HepG2 (cell line): Measurements from ENCODE around the gene EIF2S2. TPM values are rescaled to one million over a fixed set of nuclear protein-coding genes. Genes with fewer than 3 reads are reported as not detected.

Experiments
- CBX2 ChIP-seq, 2 experiments: fragments of 200-600 bp in 1 of 2; sonication (generic); formaldehyde crosslinking in 1 of 2; IDR thresholded peaks; 2 replicates each; pipeline versions ENCODE4 v1.7.0 to v1.8.1; 2018 to 2022; ENCODE audit warnings: low read depth in 2 of 2, low read length in 1 of 2, mild to moderate bottlenecking in 1 of 2, missing genetic modification reagents in 1 of 2
- CENPT ChIP-seq: sonication (generic); formaldehyde crosslinking; IDR thresholded peaks from 2 replicates; pipeline ENCODE4 v1.8.0; 2022; ENCODE audit warnings: low read depth, mild to moderate bottlenecking, moderate library complexity, missing genetic modification reagents
- NCOA2 ChIP-seq: sonication (generic); formaldehyde crosslinking; IDR thresholded peaks from 2 replicates; pipeline ENCODE4 v1.8.0; 2022; ENCODE audit warnings: inconsistent platforms
- NCOA5 ChIP-seq: sonication (generic); formaldehyde crosslinking; IDR thresholded peaks from 2 replicates; pipeline ENCODE4 v1.4.0; 2020; ENCODE audit warnings: missing genetic modification reagents
- TCF7L2 ChIP-seq: IDR thresholded peaks from 2 replicates; pipeline ENCODE4 v1.6.1; 2011; ENCODE audit warnings: mild to moderate bottlenecking, low read depth, low read length, moderate library complexity
- ZBTB42 ChIP-seq: sonication (generic); formaldehyde crosslinking; IDR thresholded peaks from 2 replicates; pipeline ENCODE4 v1.5.0; 2020; ENCODE audit warnings: mild to moderate bottlenecking, missing genetic modification reagents
- ZNF230 ChIP-seq: sonication (generic); formaldehyde crosslinking; IDR thresholded peaks from 2 replicates; pipeline ENCODE4 v1.4.0; 2020; ENCODE audit warnings: mild to moderate bottlenecking, missing genetic modification reagents
- polyA plus RNA-seq, 8 experiments: library from polyadenylated mRNA; depleted of rRNA in 3 of 8; stranded (reverse) in 7 of 8; unstranded in 1 of 8; fragments of >200 nt; fragmentation: Illumina TruSeq in 4 of 8; extraction: Trizol in 4 of 8; gene quantifications; 2 replicates each; pipeline versions ENCODE4 v1.2.1 to v1.2.3, GENCODE V29; 2011 to 2016; ENCODE audit warnings: low read depth in 4 of 8, missing spikeins in 1 of 8, mixed read lengths in 1 of 8; ENCODE audit not compliant: insufficient read depth in 1 of 8
- total RNA-seq, 5 experiments: library from RNA; depleted of rRNA; stranded (reverse); fragments of >200 nt; fragmentation: Illumina TruSeq; extraction: Trizol; gene quantifications; 2 replicates each; pipeline ENCODE4 v1.2.3, GENCODE V29; 2016; ENCODE audit warnings: low read depth in 1 of 5
- TF ChIP-seq, protein P1 (sequence below): sonication (generic); formaldehyde crosslinking; IDR thresholded peaks from 2 replicates; pipeline ENCODE4 v1.5.0; 2020; ENCODE audit warnings: mild to moderate bottlenecking, missing genetic modification reagents, borderline replicate concordance
- TF ChIP-seq, protein P2 (sequence below): sonication (generic); formaldehyde crosslinking; IDR thresholded peaks from 2 replicates; pipeline ENCODE4 v1.5.1; 2020; ENCODE audit warnings: mild to moderate bottlenecking, moderate library complexity, missing genetic modification reagents
- TF ChIP-seq, protein P3 (sequence below): fragments of 450-650 bp; IDR thresholded peaks from 2 replicates; pipeline ENCODE4 v1.6.1; 2016
- TF ChIP-seq, protein P4 (sequence below): sonication (generic); formaldehyde crosslinking; IDR thresholded peaks from 2 replicates; pipeline ENCODE4 v1.4.0; 2020; ENCODE audit warnings: mild to moderate bottlenecking, missing genetic modification reagents

Gene EIF2S2
- total and polyA plus RNA-seq, 2 of the 13 experiments (the other 11 are each of a cell fraction or from before 2014, with no cell fraction given), result 126 to 213 TPM

DNA sequence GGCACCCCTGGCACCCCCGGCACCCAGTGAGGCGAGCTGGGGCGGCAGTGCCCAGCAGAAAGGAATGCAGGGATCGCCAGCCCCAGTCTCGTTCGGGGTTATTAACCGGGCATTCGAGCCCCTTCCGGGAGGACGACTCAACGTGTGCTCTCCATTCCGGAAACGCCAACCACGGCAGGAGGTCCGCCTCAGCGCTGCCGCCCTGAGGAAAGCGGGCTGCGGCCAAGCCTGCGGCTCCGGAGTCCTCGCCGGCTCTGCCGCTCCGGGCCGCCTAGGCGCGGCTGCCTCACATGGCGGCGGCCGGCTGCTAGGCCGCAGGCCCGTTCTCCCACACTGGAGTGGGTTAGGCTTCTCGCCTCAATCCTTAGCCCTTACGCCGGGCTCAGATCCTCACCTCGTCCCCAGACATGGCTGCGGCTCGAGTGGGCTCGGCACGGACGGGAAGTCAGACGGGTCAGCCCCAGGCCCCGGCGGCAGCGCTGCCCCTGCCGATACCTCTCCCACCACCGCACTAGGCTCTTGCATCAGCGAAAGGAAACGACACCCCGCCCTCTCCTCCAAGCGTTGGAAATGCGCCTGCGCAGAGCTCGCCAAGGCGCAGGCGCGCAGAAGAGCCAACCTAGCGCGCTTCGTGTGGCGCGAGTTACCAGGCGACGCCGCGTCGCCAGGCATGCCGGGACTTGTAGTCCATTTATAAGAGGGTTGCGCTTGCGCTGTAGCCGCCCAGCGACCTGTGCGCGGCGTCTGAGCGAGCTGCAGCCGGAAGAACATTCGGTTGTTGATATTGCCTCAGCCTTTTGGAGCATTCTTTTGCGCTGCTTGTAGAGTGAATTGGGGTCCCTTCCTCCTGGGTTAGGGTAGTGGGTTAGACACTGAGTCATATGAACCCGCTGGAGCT, at the start of gene EIF2S2 (continued):
- no peak for TF ChIP-seq TCF7L2
- TF ChIP-seq NCOA2 (CRISPR knock-in tag), result peak; percentile 70
- TF ChIP-seq, protein P1, sequence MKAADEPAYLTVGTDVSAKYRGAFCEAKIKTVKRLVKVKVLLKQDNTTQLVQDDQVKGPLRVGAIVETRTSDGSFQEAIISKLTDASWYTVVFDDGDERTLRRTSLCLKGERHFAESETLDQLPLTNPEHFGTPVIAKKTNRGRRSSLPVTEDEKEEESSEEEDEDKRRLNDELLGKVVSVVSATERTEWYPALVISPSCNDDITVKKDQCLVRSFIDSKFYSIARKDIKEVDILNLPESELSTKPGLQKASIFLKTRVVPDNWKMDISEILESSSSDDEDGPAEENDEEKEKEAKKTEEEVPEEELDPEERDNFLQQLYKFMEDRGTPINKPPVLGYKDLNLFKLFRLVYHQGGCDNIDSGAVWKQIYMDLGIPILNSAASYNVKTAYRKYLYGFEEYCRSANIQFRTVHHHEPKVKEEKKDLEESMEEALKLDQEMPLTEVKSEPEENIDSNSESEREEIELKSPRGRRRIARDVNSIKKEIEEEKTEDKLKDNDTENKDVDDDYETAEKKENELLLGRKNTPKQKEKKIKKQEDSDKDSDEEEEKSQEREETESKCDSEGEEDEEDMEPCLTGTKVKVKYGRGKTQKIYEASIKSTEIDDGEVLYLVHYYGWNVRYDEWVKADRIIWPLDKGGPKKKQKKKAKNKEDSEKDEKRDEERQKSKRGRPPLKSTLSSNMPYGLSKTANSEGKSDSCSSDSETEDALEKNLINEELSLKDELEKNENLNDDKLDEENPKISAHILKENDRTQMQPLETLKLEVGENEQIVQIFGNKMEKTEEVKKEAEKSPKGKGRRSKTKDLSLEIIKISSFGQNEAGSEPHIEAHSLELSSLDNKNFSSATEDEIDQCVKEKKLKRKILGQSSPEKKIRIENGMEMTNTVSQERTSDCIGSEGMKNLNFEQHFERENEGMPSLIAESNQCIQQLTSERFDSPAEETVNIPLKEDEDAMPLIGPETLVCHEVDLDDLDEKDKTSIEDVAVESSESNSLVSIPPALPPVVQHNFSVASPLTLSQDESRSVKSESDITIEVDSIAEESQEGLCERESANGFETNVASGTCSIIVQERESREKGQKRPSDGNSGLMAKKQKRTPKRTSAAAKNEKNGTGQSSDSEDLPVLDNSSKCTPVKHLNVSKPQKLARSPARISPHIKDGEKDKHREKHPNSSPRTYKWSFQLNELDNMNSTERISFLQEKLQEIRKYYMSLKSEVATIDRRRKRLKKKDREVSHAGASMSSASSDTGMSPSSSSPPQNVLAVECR (CRISPR knock-in tag), result peak; percentile 100
- TF ChIP-seq ZBTB42 (CRISPR knock-in tag), result peak; percentile 94; the same call in 1 of the 2 replicates
- no peak for TF ChIP-seq CBX2 (IDR thresholded peaks at IDR 0.05; ENCODE audit: low read depth, low read length)
- TF ChIP-seq CBX2 (CRISPR knock-in tag; IDR thresholded peaks at IDR 0.05; ENCODE audit: low read depth), result peak; percentile 91; the same call in 1 of the 2 replicates
- TF ChIP-seq NCOA5 (CRISPR knock-in tag), result no peak
- TF ChIP-seq, protein P2, sequence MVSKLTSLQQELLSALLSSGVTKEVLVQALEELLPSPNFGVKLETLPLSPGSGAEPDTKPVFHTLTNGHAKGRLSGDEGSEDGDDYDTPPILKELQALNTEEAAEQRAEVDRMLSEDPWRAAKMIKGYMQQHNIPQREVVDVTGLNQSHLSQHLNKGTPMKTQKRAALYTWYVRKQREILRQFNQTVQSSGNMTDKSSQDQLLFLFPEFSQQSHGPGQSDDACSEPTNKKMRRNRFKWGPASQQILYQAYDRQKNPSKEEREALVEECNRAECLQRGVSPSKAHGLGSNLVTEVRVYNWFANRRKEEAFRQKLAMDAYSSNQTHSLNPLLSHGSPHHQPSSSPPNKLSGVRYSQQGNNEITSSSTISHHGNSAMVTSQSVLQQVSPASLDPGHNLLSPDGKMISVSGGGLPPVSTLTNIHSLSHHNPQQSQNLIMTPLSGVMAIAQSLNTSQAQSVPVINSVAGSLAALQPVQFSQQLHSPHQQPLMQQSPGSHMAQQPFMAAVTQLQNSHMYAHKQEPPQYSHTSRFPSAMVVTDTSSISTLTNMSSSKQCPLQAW (CRISPR knock-in tag), result peak; percentile 97
- TF ChIP-seq, protein P3, sequence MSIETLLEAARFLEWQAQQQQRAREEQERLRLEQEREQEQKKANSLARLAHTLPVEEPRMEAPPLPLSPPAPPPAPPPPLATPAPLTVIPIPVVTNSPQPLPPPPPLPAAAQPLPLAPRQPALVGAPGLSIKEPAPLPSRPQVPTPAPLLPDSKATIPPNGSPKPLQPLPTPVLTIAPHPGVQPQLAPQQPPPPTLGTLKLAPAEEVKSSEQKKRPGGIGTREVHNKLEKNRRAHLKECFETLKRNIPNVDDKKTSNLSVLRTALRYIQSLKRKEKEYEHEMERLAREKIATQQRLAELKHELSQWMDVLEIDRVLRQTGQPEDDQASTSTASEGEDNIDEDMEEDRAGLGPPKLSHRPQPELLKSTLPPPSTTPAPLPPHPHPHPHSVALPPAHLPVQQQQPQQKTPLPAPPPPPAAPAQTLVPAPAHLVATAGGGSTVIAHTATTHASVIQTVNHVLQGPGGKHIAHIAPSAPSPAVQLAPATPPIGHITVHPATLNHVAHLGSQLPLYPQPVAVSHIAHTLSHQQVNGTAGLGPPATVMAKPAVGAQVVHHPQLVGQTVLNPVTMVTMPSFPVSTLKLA, result peak; percentile 82
- TF ChIP-seq ZNF230 (CRISPR knock-in tag), result peak; percentile 96; the same call in 1 of the 2 replicates
- TF ChIP-seq, protein P4, sequence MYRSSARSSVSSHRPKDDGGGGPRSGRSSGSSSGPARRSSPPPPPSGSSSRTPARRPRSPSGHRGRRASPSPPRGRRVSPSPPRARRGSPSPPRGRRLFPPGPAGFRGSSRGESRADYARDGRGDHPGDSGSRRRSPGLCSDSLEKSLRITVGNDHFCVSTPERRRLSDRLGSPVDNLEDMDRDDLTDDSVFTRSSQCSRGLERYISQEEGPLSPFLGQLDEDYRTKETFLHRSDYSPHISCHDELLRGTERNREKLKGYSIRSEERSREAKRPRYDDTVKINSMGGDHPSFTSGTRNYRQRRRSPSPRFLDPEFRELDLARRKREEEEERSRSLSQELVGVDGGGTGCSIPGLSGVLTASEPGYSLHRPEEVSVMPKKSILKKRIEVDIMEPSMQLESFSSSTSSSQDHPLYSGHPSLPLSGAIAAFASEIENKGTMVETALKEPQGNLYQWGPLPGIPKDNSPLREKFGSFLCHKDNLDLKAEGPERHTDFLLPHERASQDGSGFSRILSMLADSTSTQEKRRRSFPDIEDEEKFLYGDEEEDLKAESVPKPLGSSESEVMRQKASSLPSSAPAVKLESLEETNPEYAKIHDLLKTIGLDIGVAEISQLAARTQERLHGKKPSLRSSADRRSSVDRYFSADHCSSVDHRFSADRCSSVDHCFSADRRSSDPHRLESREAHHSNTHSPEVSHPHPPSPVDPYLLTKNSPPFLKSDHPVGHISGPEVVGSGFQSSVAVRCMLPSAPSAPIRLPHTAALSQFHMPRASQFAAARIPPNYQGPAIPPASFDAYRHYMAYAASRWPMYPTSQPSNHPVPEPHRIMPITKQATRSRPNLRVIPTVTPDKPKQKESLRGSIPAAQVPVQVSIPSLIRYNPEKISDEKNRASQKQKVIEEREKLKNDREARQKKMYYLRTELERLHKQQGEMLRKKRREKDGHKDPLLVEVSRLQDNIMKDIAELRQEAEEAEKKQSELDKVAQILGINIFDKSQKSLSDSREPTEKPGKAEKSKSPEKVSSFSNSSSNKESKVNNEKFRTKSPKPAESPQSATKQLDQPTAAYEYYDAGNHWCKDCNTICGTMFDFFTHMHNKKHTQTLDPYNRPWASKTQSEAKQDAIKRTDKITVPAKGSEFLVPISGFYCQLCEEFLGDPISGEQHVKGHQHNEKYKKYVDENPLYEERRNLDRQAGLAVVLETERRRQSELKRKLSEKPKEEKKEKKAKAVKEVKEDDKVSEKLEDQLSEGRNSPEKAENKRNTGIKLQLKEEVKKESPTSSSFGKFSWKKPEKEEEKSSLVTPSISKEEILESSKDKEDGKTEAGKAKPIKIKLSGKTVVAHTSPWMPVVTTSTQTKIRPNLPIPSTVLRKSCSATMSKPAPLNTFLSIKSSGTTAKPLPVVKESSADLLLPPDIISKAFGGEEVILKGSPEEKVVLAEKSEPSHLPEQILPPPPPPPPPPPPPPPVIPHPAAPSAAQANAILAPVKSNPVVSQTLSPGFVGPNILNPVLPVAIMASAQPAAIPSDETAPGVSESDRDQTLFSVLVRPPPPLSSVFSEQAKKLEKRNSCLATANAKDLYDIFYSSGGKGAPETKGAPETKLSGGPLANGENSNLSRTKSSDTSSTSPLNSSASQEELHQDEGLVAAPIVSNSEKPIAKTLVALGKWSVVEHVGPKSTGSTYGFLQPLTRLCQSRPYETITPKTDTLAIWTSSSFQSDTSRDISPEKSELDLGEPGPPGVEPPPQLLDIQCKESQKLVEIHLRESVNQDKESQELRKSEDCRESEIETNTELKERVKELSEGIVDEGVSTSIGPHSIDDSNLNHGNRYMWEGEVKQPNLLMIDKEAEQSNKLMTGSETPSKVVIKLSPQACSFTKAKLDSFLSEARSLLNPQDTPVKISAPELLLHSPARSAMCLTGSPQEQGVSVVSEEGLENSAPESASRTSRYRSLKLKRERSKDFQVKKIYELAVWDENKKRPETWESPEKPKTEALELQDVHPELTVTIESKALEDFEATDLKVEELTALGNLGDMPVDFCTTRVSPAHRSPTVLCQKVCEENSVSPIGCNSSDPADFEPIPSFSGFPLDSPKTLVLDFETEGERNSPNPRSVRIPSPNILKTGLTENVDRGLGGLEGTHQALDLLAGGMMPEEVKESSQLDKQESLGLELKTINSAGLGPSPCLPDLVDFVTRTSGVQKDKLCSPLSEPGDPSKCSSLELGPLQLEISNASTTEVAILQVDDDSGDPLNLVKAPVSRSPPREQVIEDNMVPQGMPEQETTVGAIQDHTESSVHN (CRISPR knock-in tag), result peak; percentile 94
- peak; percentile 78; the same call in 1 of the 2 replicates for TF ChIP-seq CENPT (CRISPR knock-in tag)
